HFFc6 (cell line): Measurements from ENCODE around the gene ACY1. TPM values are rescaled to one million over a fixed set of nuclear protein-coding genes. Genes with fewer than 3 reads are reported as not detected.
"Not testable (repeated sequence)": the region's sequence is repeated elsewhere in the genome, so short reads cannot be mapped to it uniquely, and the experiment has no call there.

Source experiments
- DNase-seq: peaks from one replicate; pipeline ENCODE4 v3.0.0-alpha.2; 2018
- H3K27ac Mint-ChIP-seq: 2 replicates; pipeline ENCODE4 v1.8.0; 2020; ENCODE audit warnings: mild to moderate bottlenecking, mixed read lengths
- H3K27me3 Mint-ChIP-seq: 2 replicates; pipeline ENCODE4 v1.8.0; 2021; ENCODE audit warnings: mild to moderate bottlenecking, moderate library complexity, mixed read lengths; ENCODE audit not compliant: insufficient read depth
- H3K36me3 Mint-ChIP-seq: 2 replicates; pipeline ENCODE4 v1.8.0; 2021; ENCODE audit warnings: low read depth, mixed read lengths
- H3K4me1 Mint-ChIP-seq: 2 replicates; pipeline ENCODE4 v1.8.0; 2020; ENCODE audit warnings: low read depth, mixed read lengths
- H3K4me3 Mint-ChIP-seq: 2 replicates; pipeline ENCODE4 v1.8.0; 2020; ENCODE audit warnings: mild to moderate bottlenecking, moderate library complexity, mixed read lengths
- H3K9me3 Mint-ChIP-seq: 2 replicates; pipeline ENCODE4 v1.8.0; 2020; ENCODE audit warnings: mild to moderate bottlenecking, mixed read lengths
- total RNA-seq, 6 experiments: library from RNA; stranded (reverse); fragmentation: NEBNext Ultra II Directional; extraction: Animal tissue kit (Norgen Biotek cat#: 25700); gene quantifications; 2 replicates in 1 of 6; 3 replicates in 5 of 6; pipeline ENCODE4 v1.2.3, GENCODE V29; 2021
- TF ChIP-seq, protein P1 (sequence below): fragments of 200-600 bp; sonication (generic); IDR thresholded peaks from 2 replicates; pipeline ENCODE4 v1.5.0; 2021; ENCODE audit warnings: antibody characterized with exemption, mild to moderate bottlenecking

The ACY1 gene
- total RNA-seq, 6 experiments from 2014 or later: 40.0 to 49.2 (median 41.5) TPM

GRCh38 chr3:51985063-51985462 is 1.7 kb downstream of the ACY1 start:
- Mint-ChIP-seq H3K27ac (peak overlapping the region; percentile 93), H3K4me3 (0 out of 2 replicates have a peak overlapping the region, but pooled peaks have one; percentile 90), H3K4me1 (peaks cover 41% of the 10 kb centered on the region), H3K27me3 (peaks cover 2% of the 10 kb centered on the region), H3K36me3 (no peaks in the 10 kb centered on the region), H3K9me3 (no peaks in the 10 kb centered on the region)
- TF ChIP-seq, protein P1, sequence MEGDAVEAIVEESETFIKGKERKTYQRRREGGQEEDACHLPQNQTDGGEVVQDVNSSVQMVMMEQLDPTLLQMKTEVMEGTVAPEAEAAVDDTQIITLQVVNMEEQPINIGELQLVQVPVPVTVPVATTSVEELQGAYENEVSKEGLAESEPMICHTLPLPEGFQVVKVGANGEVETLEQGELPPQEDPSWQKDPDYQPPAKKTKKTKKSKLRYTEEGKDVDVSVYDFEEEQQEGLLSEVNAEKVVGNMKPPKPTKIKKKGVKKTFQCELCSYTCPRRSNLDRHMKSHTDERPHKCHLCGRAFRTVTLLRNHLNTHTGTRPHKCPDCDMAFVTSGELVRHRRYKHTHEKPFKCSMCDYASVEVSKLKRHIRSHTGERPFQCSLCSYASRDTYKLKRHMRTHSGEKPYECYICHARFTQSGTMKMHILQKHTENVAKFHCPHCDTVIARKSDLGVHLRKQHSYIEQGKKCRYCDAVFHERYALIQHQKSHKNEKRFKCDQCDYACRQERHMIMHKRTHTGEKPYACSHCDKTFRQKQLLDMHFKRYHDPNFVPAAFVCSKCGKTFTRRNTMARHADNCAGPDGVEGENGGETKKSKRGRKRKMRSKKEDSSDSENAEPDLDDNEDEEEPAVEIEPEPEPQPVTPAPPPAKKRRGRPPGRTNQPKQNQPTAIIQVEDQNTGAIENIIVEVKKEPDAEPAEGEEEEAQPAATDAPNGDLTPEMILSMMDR: no peak
- DNase-seq: no peak

DNA sequence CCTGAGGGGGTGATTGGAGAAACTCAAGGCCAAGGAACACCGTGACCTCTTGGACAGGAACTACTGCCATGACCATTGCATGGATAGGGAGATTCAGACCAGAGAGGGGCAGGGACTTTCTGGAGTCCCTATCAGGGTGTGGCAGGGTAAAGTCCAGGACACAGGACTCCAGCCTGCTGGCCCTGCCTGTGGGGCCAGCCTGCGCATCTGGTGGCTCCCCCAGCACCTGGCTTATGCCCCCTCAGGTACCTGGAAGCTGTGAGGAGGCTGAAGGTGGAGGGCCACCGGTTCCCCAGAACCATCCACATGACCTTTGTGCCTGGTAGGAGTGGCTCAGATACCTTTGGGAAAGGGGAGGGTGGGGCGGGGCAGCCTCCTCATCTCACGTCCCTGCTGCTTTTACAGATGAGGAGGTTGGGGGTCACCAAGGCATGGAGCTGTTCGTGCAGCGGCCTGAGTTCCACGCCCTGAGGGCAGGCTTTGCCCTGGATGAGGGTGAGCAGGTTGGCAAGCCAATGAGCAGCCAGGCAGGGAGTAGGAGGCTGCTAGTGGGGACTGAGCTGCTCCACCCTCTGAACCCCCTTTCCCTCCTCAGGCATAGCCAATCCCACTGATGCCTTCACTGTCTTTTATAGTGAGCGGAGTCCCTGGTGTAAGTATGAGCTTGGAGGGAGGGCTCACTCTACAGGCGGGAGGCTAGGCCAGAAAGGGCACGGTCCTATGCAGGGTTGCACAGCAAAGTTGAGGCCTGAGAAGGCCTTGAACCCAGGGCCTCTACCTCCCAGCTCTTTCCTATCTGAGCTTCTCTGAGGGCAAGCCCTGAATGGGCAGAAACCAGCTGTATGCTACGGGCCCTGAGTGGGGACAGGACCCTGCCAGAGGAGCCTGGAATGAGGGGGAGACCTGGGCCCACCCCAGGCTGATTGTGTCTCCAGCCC is 2.9 kb downstream of the ACY1 start:
- Mint-ChIP-seq H3K27me3 (peaks cover 2% of the 10 kb centered on the region), H3K9me3 (no peaks in the 10 kb centered on the region), H3K4me1 (peaks cover 41% of the 10 kb centered on the region), H3K36me3 (peaks cover 3% of the 10 kb centered on the region), H3K4me3 (no peak overlapping the region), H3K27ac (no peak overlapping the region)
- TF ChIP-seq, protein P1: no peak
- DNase-seq: no peak

GRCh38 chr3:51987568-51987967 is 4.2 kb downstream of the ACY1 start:
- peaks cover 11% of the 10 kb centered on the region for H3K36me3 Mint-ChIP-seq
- no peak overlapping the region for H3K27ac Mint-ChIP-seq
- H3K4me3 Mint-ChIP-seq: no peak overlapping the region
- DNase-seq: no peak
- peaks cover 2% of the 10 kb centered on the region for H3K27me3 Mint-ChIP-seq
- no peaks in the 10 kb centered on the region for H3K9me3 Mint-ChIP-seq
- TF ChIP-seq, protein P1: no peak
- H3K4me1 Mint-ChIP-seq: peaks cover 39% of the 10 kb centered on the region

DNA sequence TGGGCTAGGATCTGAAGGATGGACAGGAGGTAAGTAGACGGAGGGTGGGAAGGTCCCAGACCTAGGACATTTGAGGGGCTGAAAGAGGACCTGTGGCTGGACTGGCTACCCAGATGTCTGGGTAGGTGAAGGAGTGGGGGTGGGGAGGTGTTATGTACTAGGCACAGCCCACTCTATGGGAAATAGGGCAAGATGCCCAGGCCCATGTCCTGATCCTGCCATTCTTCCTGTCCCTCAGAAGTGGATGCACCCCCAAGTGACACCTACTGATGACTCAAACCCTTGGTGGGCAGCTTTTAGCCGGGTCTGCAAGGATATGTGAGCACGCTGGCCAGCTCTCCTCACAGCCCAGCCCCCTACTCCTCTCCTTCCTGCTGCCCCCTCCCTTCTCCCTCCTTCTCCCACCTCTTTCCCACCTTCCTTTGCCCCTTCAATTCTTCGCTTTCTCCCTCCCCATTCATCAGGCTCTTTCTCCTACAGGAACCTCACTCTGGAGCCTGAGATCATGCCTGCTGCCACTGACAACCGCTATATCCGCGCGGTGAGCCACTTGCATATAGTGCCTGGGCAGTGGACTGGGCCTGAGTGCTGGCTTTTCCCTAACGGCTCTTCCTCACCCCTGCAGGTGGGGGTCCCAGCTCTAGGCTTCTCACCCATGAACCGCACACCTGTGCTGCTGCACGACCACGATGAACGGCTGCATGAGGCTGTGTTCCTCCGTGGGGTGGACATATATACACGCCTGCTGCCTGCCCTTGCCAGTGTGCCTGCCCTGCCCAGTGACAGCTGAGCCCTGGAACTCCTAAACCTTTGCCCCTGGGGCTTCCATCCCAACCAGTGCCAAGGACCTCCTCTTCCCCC is 5.2 kb downstream of the ACY1 start:
- peak overlapping the region; percentile 40 for H3K27ac Mint-ChIP-seq
- DNase-seq: no peak
- H3K4me1 Mint-ChIP-seq: peaks cover 37% of the 10 kb centered on the region
- peaks cover 1% of the 10 kb centered on the region for H3K27me3 Mint-ChIP-seq
- TF ChIP-seq, protein P1: no peak
- no peak overlapping the region for H3K4me3 Mint-ChIP-seq
- no peaks in the 10 kb centered on the region for H3K9me3 Mint-ChIP-seq
- H3K36me3 Mint-ChIP-seq: peaks cover 12% of the 10 kb centered on the region

DNA sequence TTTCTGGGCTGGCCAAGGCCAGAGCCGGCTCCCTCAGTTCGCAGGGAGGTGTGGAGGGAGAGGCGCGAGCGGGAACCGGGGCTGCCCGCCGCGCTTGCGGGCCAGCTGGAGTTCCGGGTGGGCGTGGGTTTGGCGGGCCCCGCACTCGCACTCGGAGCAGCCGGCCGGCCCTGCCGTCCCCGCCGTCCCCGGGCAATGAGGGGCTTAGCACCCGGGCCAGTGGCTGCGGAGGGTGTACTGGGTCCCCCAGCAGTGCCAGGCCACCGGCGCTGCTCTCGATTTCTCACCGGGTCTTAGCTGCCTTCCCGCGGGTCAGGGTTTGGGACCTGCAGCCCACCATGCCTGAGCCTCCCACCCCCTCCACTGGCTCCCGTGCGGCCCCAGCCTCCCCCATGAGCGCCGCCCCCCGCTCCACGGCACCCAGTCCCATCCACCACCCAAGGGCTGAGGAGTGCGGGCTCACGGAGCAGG is 7.2 kb downstream of the ACY1 start:
- Mint-ChIP-seq H3K36me3 (peaks cover 30% of the 10 kb centered on the region), H3K4me1 (peaks cover 33% of the 10 kb centered on the region)
- H3K27ac Mint-ChIP-seq, H3K4me3 Mint-ChIP-seq, H3K27me3 Mint-ChIP-seq, H3K9me3 Mint-ChIP-seq, DNase-seq: not testable (repeated sequence)
